ENCODE results near the gene DOCK10.

The DOCK10 gene

GRCh38 chr2:224937887-224938286 lies 104.4 kb downstream of the DOCK10 start (continued):
- no peak for TF ChIP-seq POU6F1 (CRISPR knock-in tag; IDR thresholded peaks at IDR 0.05; ENCODE audit: borderline replicate concordance, low read depth)

- ATAC-seq: no peak
- peak; percentile 41; the same call in 1 of the 2 replicates for TF ChIP-seq ISL1 (CRISPR knock-in tag; IDR thresholded peaks at IDR 0.05)
- TF ChIP-seq POU6F1 (CRISPR knock-in tag; IDR thresholded peaks at IDR 0.05; ENCODE audit: borderline replicate concordance, low read depth): no peak
Measured at GRCh38 chr2:224934526-224935188, 107.6 kb downstream of the DOCK10 start.

GRCh38 chr2:224933431-224933830 lies 108.8 kb downstream of the DOCK10 start:
- no peak for ATAC-seq
- no peak for TF ChIP-seq GLIS3 (CRISPR knock-in tag; IDR thresholded peaks at IDR 0.05)
- TF ChIP-seq ARNTL (CRISPR knock-in tag; IDR thresholded peaks at IDR 0.05; ENCODE audit: borderline replicate concordance, low read depth): no peak
- no peak for TF ChIP-seq ZNF70 (CRISPR knock-in tag; IDR thresholded peaks at IDR 0.05)
- no peak for TF ChIP-seq CSRNP3 (CRISPR knock-in tag; IDR thresholded peaks at IDR 0.05)
- TF ChIP-seq ZC3H10 (CRISPR knock-in tag; IDR thresholded peaks at IDR 0.05): no peak
- no peak for TF ChIP-seq CREB5 (CRISPR knock-in tag; IDR thresholded peaks at IDR 0.05; ENCODE audit: low read depth)

GRCh38 chr2:224932522-224932921 lies 109.7 kb downstream of the DOCK10 start:
- TF ChIP-seq ZC3H10 (CRISPR knock-in tag; IDR thresholded peaks at IDR 0.05): no peak
- no peak for TF ChIP-seq TCF4 (CRISPR knock-in tag; IDR thresholded peaks at IDR 0.05; ENCODE audit: borderline replicate concordance)
- TF ChIP-seq ZFP30 (CRISPR knock-in tag; IDR thresholded peaks at IDR 0.05): no peak
- TF ChIP-seq BACH2 (CRISPR knock-in tag; IDR thresholded peaks at IDR 0.05; ENCODE audit: borderline replicate concordance): no peak
- no peak for TF ChIP-seq RARB (CRISPR knock-in tag; IDR thresholded peaks at IDR 0.05)
- TF ChIP-seq TSHZ2 (CRISPR knock-in tag; IDR thresholded peaks at IDR 0.05): no peak
- no peak for ATAC-seq

GRCh38 chr2:224931956-224932355 lies 110.3 kb downstream of the DOCK10 start:
- ATAC-seq: no peak
- TF ChIP-seq CREB5 (CRISPR knock-in tag; IDR thresholded peaks at IDR 0.05; ENCODE audit: low read depth) (no peak), CSRNP3 (CRISPR knock-in tag; IDR thresholded peaks at IDR 0.05) (no peak), ZC3H10 (CRISPR knock-in tag; IDR thresholded peaks at IDR 0.05) (no peak), ESRRG (CRISPR knock-in tag; IDR thresholded peaks at IDR 0.05) (no peak), ZNF565 (CRISPR knock-in tag; conservative IDR thresholded peaks at IDR 0.05; ENCODE audit: low read depth) (no peak), CSDC2 (CRISPR knock-in tag; IDR thresholded peaks at IDR 0.05) (no peak), TSHZ2 (CRISPR knock-in tag; IDR thresholded peaks at IDR 0.05) (no peak)
